ENCODE measurements around the gene ZBTB1.

DNA sequence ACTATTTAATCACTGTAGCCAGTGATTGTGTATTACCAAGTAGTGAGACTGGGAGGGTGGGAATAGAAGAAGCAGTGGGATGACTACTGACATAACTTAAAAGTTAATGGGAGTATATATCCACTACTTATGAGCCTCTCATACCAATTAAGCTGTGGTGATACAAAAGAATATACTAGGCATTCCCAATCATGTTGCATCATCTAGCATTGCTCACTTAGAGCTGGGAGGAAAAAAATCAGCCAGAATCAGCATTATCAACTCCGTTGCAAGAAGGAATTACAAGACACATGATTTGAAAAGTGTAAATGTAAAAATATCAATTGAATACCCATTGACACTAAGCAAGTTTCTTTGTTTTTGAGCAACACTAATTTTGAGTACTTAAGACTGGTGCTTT, 44.4 kb downstream of the ZBTB1 start:
- TF ChIP-seq CTCF (IDR thresholded peaks at IDR 0.05) (no peak), POLR2A (IDR thresholded peaks at IDR 0.05) (no peak)

All from suprapubic skin (tissue), 3 donors.